Memory B cell (primary cell): ENCODE measurements around the gene CSNK2A1.
"Not testable (repeated sequence)": the region's sequence is repeated elsewhere in the genome, so short reads cannot be mapped to it uniquely, and the experiment has no call there.

Source experiments
- ATAC-seq: fragments of 150-1000 bp; cut with Tn5 transposase; 2 replicates; pipeline ENCODE4 v1.10.0; 2021; ENCODE audit warnings: low read depth, mild to moderate bottlenecking, moderate library complexity
- DNase-seq, 2 donors: peaks; one replicate each; pipeline ENCODE4 v3.0.0; 2022; ENCODE audit warnings: low spot score in 2 of 2
- H3K27ac Mint-ChIP-seq: one replicate; pipeline ENCODE4 v1.8.0; 2022; ENCODE audit warnings: mild to moderate bottlenecking, moderate library complexity, mixed read lengths
- H3K27me3 Mint-ChIP-seq: one replicate; pipeline ENCODE4 v1.8.0; 2022; ENCODE audit warnings: mixed read lengths
- H3K36me3 Mint-ChIP-seq: one replicate; pipeline ENCODE4 v1.8.0; 2022; ENCODE audit warnings: mild to moderate bottlenecking, mixed read lengths
- H3K4me1 Mint-ChIP-seq: one replicate; pipeline ENCODE4 v1.8.0; 2022; ENCODE audit warnings: mixed read lengths
- H3K4me3 Mint-ChIP-seq: one replicate; pipeline ENCODE4 v1.8.0; 2022; ENCODE audit warnings: mild to moderate bottlenecking, moderate library complexity, mixed read lengths
- H3K9me3 Mint-ChIP-seq: one replicate; pipeline ENCODE4 v1.8.0; 2022; ENCODE audit warnings: mixed read lengths

The CSNK2A1 gene

GRCh38 chr20:532530-532929 is 11.1 kb downstream of the CSNK2A1 start:
- no peak for DNase-seq
- H3K4me1 Mint-ChIP-seq: peaks cover 35% of the 10 kb centered on the region
- peaks cover 6% of the 10 kb centered on the region for H3K9me3 Mint-ChIP-seq
- no peak overlapping the region for H3K27ac Mint-ChIP-seq
- no peak for ATAC-seq
- no peak overlapping the region for H3K4me3 Mint-ChIP-seq
- H3K27me3 Mint-ChIP-seq: no peaks in the 10 kb centered on the region
- peaks cover 12% of the 10 kb centered on the region for H3K36me3 Mint-ChIP-seq

GRCh38 chr20:531608-532007 is 12.0 kb downstream of the CSNK2A1 start:
- Mint-ChIP-seq H3K36me3 (peaks cover 22% of the 10 kb centered on the region), H3K27me3 (no peaks in the 10 kb centered on the region), H3K27ac (no peak overlapping the region), H3K4me1 (peaks cover 31% of the 10 kb centered on the region), H3K9me3 (peaks cover 13% of the 10 kb centered on the region), H3K4me3 (no peak overlapping the region)
- no peak for DNase-seq
- ATAC-seq: no peak

GRCh38 chr20:530321-530720 is 13.3 kb downstream of the CSNK2A1 start:
- Mint-ChIP-seq H3K36me3 (peaks cover 28% of the 10 kb centered on the region), H3K9me3 (peaks cover 14% of the 10 kb centered on the region), H3K27ac (no peak overlapping the region), H3K27me3 (no peaks in the 10 kb centered on the region), H3K4me3 (no peak overlapping the region), H3K4me1 (peaks cover 21% of the 10 kb centered on the region)
- no peak for ATAC-seq
- no peak for DNase-seq

- ATAC-seq: no peak
- Mint-ChIP-seq H3K9me3 (peaks cover 14% of the 10 kb centered on the region), H3K27me3 (no peaks in the 10 kb centered on the region), H3K4me3 (no peak overlapping the region), H3K4me1 (peaks cover 16% of the 10 kb centered on the region), H3K27ac (no peak overlapping the region), H3K36me3 (peaks cover 30% of the 10 kb centered on the region)
- no peak for DNase-seq
Measured at GRCh38 chr20:528923-529604, 14.5 kb downstream of the CSNK2A1 start.

- no peak for ATAC-seq
- DNase-seq: no peak
- H3K9me3 Mint-ChIP-seq: peaks cover 14% of the 10 kb centered on the region
- peak overlapping the region; percentile 46 for H3K27ac Mint-ChIP-seq
- no peak overlapping the region for H3K4me3 Mint-ChIP-seq
- peaks cover 5% of the 10 kb centered on the region for H3K4me1 Mint-ChIP-seq
- H3K27me3 Mint-ChIP-seq: no peaks in the 10 kb centered on the region
- peaks cover 33% of the 10 kb centered on the region for H3K36me3 Mint-ChIP-seq
Measured at GRCh38 chr20:527571-527886, 16.1 kb downstream of the CSNK2A1 start.

- no peak overlapping the region for H3K4me3 Mint-ChIP-seq
- peaks cover 36% of the 10 kb centered on the region for H3K36me3 Mint-ChIP-seq
- H3K9me3 Mint-ChIP-seq: peaks cover 9% of the 10 kb centered on the region
- no peak for ATAC-seq
- DNase-seq: no peak
- H3K27me3 Mint-ChIP-seq: no peaks in the 10 kb centered on the region
- peaks cover 6% of the 10 kb centered on the region for H3K4me1 Mint-ChIP-seq
- H3K27ac Mint-ChIP-seq: no peak overlapping the region
Measured at GRCh38 chr20:521860-522259, 21.7 kb downstream of the CSNK2A1 start.

GRCh38 chr20:519999-520398 is 23.6 kb downstream of the CSNK2A1 start:
- H3K4me1 Mint-ChIP-seq: peaks cover 17% of the 10 kb centered on the region
- ATAC-seq: no peak

GRCh38 chr20:517221-517620 is 26.4 kb downstream of the CSNK2A1 start:
- H3K27ac Mint-ChIP-seq: peak overlapping the region; percentile 50
- peaks cover 5% of the 10 kb centered on the region for H3K9me3 Mint-ChIP-seq
- DNase-seq: no peak

More at GRCh38 chr20:519999-520398, 23.6 kb downstream of the CSNK2A1 start:
- DNase-seq: no peak
- Mint-ChIP-seq H3K27me3 (no peaks in the 10 kb centered on the region), H3K4me3 (no peak overlapping the region), H3K9me3 (peaks cover 5% of the 10 kb centered on the region), H3K27ac (no peak overlapping the region), H3K36me3 (peaks cover 28% of the 10 kb centered on the region)

GRCh38 chr20:516799-517198 is 26.8 kb downstream of the CSNK2A1 start:
- H3K4me3 Mint-ChIP-seq: no peak overlapping the region
- H3K36me3 Mint-ChIP-seq: peaks cover 23% of the 10 kb centered on the region
- no peak for DNase-seq
- H3K9me3 Mint-ChIP-seq: peaks cover 5% of the 10 kb centered on the region
- H3K4me1 Mint-ChIP-seq: peaks cover 39% of the 10 kb centered on the region
- ATAC-seq: no peak
- no peaks in the 10 kb centered on the region for H3K27me3 Mint-ChIP-seq
- peak overlapping the region; percentile 50 for H3K27ac Mint-ChIP-seq

More at GRCh38 chr20:517221-517620, 26.4 kb downstream of the CSNK2A1 start:
- peaks cover 27% of the 10 kb centered on the region for H3K36me3 Mint-ChIP-seq
- no peak overlapping the region for H3K4me3 Mint-ChIP-seq
- no peaks in the 10 kb centered on the region for H3K27me3 Mint-ChIP-seq
- peaks cover 35% of the 10 kb centered on the region for H3K4me1 Mint-ChIP-seq
- no peak for ATAC-seq

- H3K4me1 Mint-ChIP-seq: peaks cover 47% of the 10 kb centered on the region
- no peak for DNase-seq
- peaks cover 5% of the 10 kb centered on the region for H3K9me3 Mint-ChIP-seq
- no peak for ATAC-seq
- H3K27ac Mint-ChIP-seq: peak overlapping the region; percentile 19
- no peaks in the 10 kb centered on the region for H3K27me3 Mint-ChIP-seq
- peaks cover 19% of the 10 kb centered on the region for H3K36me3 Mint-ChIP-seq
- H3K4me3 Mint-ChIP-seq: no peak overlapping the region
Measured at GRCh38 chr20:515696-516095, 27.9 kb downstream of the CSNK2A1 start.

GRCh38 chr20:513429-513828 is 30.2 kb downstream of the CSNK2A1 start:
- no peak overlapping the region for H3K27ac Mint-ChIP-seq
- H3K27me3 Mint-ChIP-seq: no peaks in the 10 kb centered on the region
- no peak overlapping the region for H3K4me3 Mint-ChIP-seq
- DNase-seq (no peak), ATAC-seq (no peak)
- H3K36me3 Mint-ChIP-seq: peaks cover 10% of the 10 kb centered on the region
- H3K9me3 Mint-ChIP-seq: no peaks in the 10 kb centered on the region
- peaks cover 58% of the 10 kb centered on the region for H3K4me1 Mint-ChIP-seq

- H3K9me3 Mint-ChIP-seq, DNase-seq, H3K27me3 Mint-ChIP-seq, ATAC-seq, H3K4me3 Mint-ChIP-seq, H3K27ac Mint-ChIP-seq: not testable (repeated sequence)
- H3K36me3 Mint-ChIP-seq: peaks cover 18% of the 10 kb centered on the region
- H3K4me1 Mint-ChIP-seq: peaks cover 46% of the 10 kb centered on the region
Measured at GRCh38 chr20:510328-511057, 33.1 kb downstream of the CSNK2A1 start.

GRCh38 chr20:508364-508787 is 35.2 kb downstream of the CSNK2A1 start:
- not testable (repeated sequence) for H3K27ac Mint-ChIP-seq, H3K9me3 Mint-ChIP-seq, H3K27me3 Mint-ChIP-seq, H3K4me3 Mint-ChIP-seq, ATAC-seq, DNase-seq
- H3K4me1 Mint-ChIP-seq: peaks cover 29% of the 10 kb centered on the region
- peaks cover 16% of the 10 kb centered on the region for H3K36me3 Mint-ChIP-seq

GRCh38 chr20:507761-508332 is 35.7 kb downstream of the CSNK2A1 start:
- ATAC-seq (no peak), DNase-seq (no peak)
- Mint-ChIP-seq H3K36me3 (peaks cover 21% of the 10 kb centered on the region), H3K4me3 (no peak overlapping the region), H3K27ac (no peak overlapping the region), H3K9me3 (no peaks in the 10 kb centered on the region), H3K4me1 (peaks cover 26% of the 10 kb centered on the region), H3K27me3 (no peaks in the 10 kb centered on the region)
